PC-9 (cell line): ENCODE results near the gene HTR5A.

Experiments
- CTCF ChIP-seq: fragments of 200-600 bp; sonication (generic); conservative IDR thresholded peaks from 2 replicates; pipeline ENCODE4 v1.6.1; 2017; ENCODE audit warnings: mixed run types, antibody characterized with exemption, mild to moderate bottlenecking, moderate library complexity
- EZH2 ChIP-seq: fragments of 200-600 bp; sonication (generic); IDR thresholded peaks from 2 replicates; pipeline ENCODE4 v1.8.0; 2017; ENCODE audit warnings: antibody characterized with exemption, low read depth

GRCh38 chr7:155094636-155095135, 24.6 kb downstream of the HTR5A start:
- TF ChIP-seq CTCF (no peak), EZH2 (no peak)
